K562 (cell line): ENCODE measurements around the gene CFAP70. TPM values are rescaled to one million over a fixed set of nuclear protein-coding genes. Genes with fewer than 3 reads are reported as not detected.

Source experiments
- ATF2 ChIP-seq: sonication (generic); formaldehyde crosslinking; IDR thresholded peaks from 2 replicates; pipeline ENCODE4 v1.8.1; 2022; ENCODE audit warnings: missing genetic modification reagents
- BDP1 ChIP-seq: IDR thresholded peaks from 3 replicates; pipeline ENCODE4 v1.6.1; 2011; ENCODE audit not compliant: insufficient read length, insufficient read depth
- CSDE1 ChIP-seq, 2 experiments: fragments of 450-650 bp; IDR thresholded peaks; 2 replicates each; pipeline ENCODE4 v1.6.1; 2016; ENCODE audit warnings: mild to moderate bottlenecking in 1 of 2
- CTCFL ChIP-seq: IDR thresholded peaks from 2 replicates; pipeline ENCODE4 v1.6.1; 2011; ENCODE audit warnings: borderline replicate concordance, low read depth, mild to moderate bottlenecking, moderate library complexity, low read length; ENCODE audit not compliant: insufficient read depth, poor library complexity, severe bottlenecking
- GATA2 ChIP-seq: sonication (generic); formaldehyde crosslinking; IDR thresholded peaks from 2 replicates; pipeline ENCODE4 v1.4.0; 2020; ENCODE audit warnings: mild to moderate bottlenecking, missing genetic modification reagents
- GATAD2B ChIP-seq: fragments of 450-650 bp; IDR thresholded peaks from 2 replicates; pipeline ENCODE4 v1.6.1; 2017; ENCODE audit warnings: mild to moderate bottlenecking, borderline replicate concordance
- HLTF ChIP-seq: fragments of 450-650 bp; IDR thresholded peaks from 2 replicates; pipeline ENCODE4 v1.6.1; 2016
- KLF10 ChIP-seq: fragments of 250-450 bp; sonication (Bioruptor Pico); IDR thresholded peaks from 2 replicates; pipeline ENCODE4 v1.6.1; 2021; ENCODE audit warnings: matching md5 sums
- MCM7 ChIP-seq, 2 experiments: fragments of 450-650 bp; IDR thresholded peaks; 2 replicates each; pipeline ENCODE4 v1.6.1; 2016 to 2018
- NELFE ChIP-seq: IDR thresholded peaks from 2 replicates; pipeline ENCODE4 v1.6.1; 2011; ENCODE audit warnings: mild to moderate bottlenecking; ENCODE audit not compliant: insufficient read depth, insufficient read length
- NFE2L1 ChIP-seq: fragments of 450-650 bp; IDR thresholded peaks from 2 replicates; pipeline ENCODE4 v1.6.1; 2016; ENCODE audit warnings: missing genetic modification characterization, low read depth, mild to moderate bottlenecking, missing compliant biosample characterization, moderate library complexity, borderline replicate concordance
- POLR2G ChIP-seq: fragments of 200-400 bp; formaldehyde crosslinking; IDR thresholded peaks from 2 replicates; pipeline ENCODE4 v1.6.1; 2017; ENCODE audit warnings: low read depth, mild to moderate bottlenecking, antibody characterized with exemption, low read length, moderate library complexity
- RBM15 ChIP-seq: fragments of 200-400 bp; formaldehyde crosslinking; IDR thresholded peaks from 2 replicates; pipeline ENCODE4 v1.6.1; 2018; ENCODE audit warnings: mild to moderate bottlenecking, low read length, moderate library complexity; ENCODE audit not compliant: insufficient read depth
- RBM17 ChIP-seq: fragments of 200-400 bp; formaldehyde crosslinking; IDR thresholded peaks from 2 replicates; pipeline ENCODE4 v1.6.1; 2017; ENCODE audit warnings: low read depth, mild to moderate bottlenecking, low read length, borderline replicate concordance
- SNAPC5 ChIP-seq: fragments of 250-450 bp; sonication (Bioruptor Pico); IDR thresholded peaks from 2 replicates; pipeline ENCODE4 v1.8.0; 2021; ENCODE audit warnings: moderate library complexity, mild to moderate bottlenecking, inconsistent platforms
- TBL1XR1 ChIP-seq, 2 experiments: IDR thresholded peaks; 2 replicates each; pipeline ENCODE4 v1.6.1; 2012; ENCODE audit warnings: improper control_type of control experiment in 2 of 2, low read length in 2 of 2, mild to moderate bottlenecking in 1 of 2
- TBP ChIP-seq: optimal IDR thresholded peaks from 2 replicates; pipeline ENCODE3; 2011; ENCODE audit warnings: low read depth, low read length, improper control_type of control experiment
- ZNF165 ChIP-seq: fragments of 250-450 bp; sonication (Bioruptor Pico); IDR thresholded peaks from 2 replicates; pipeline ENCODE4 v1.4.0; 2020; ENCODE audit warnings: borderline replicate concordance
- polyA plus RNA-seq, 8 experiments: library from polyadenylated mRNA; depleted of rRNA in 4 of 8; stranded (reverse) in 5 of 8; unstranded in 3 of 8; fragments of >200 nt; fragmentation: Nextera tagmentation in 2 of 8; fragmentation: Illumina TruSeq in 1 of 8; extraction: Ambion mirVana in 2 of 8; extraction: Trizol in 1 of 8; gene quantifications; 2 replicates each; pipeline versions ENCODE4 v1.2.1 to v1.2.3, GENCODE V29; 2011 to 2014; ENCODE audit warnings: inconsistent platforms in 1 of 8, missing spikeins in 1 of 8
- total RNA-seq, 7 experiments: library from RNA; depleted of rRNA in 6 of 7; stranded (reverse); fragments of >200 nt in 6 of 7; fragmentation: Illumina TruSeq in 2 of 7; extraction: Trizol in 2 of 7; gene quantifications; 2 replicates each; pipeline versions ENCODE4 v1.2.1 to v1.2.3, GENCODE V29; 2011 to 2021; ENCODE audit warnings: low replicate concordance in 1 of 7
- TF ChIP-seq, protein P1 (sequence below): sonication (generic); formaldehyde crosslinking; IDR thresholded peaks from 2 replicates; pipeline ENCODE4 v1.9.0; 2022; ENCODE audit warnings: mild to moderate bottlenecking, missing genetic modification reagents
- TF ChIP-seq, protein P2 (sequence below): fragments of 250-450 bp; sonication (Bioruptor Pico); IDR thresholded peaks from 2 replicates; pipeline ENCODE4 v1.5.0; 2021; ENCODE audit warnings: mild to moderate bottlenecking, moderate library complexity

Gene CFAP70
- total and polyA plus RNA-seq, 9 of the 15 experiments (the other 6 are each of a cell fraction or from before 2014, with no cell fraction given): 0.27 to 1.6 (median 0.86) TPM

- TF ChIP-seq CTCFL: no peak
- no peak for TF ChIP-seq RBM17
- no peak for TF ChIP-seq NFE2L1 (tag)
- TF ChIP-seq ZNF165 (CRISPR knock-in tag): no peak
- TF ChIP-seq ATF2: no peak
- peak; percentile 99 for TF ChIP-seq POLR2G
- TF ChIP-seq RBM15: no peak
- TF ChIP-seq TBL1XR1 (IDR thresholded peaks at IDR 0.05; ENCODE audit: low read length in 2 of 2): peak; percentile 13 to 46; a peak in 2 of 4 replicates
- no peak for TF ChIP-seq KLF10
- no peak for TF ChIP-seq GATA2
- TF ChIP-seq CSDE1 (IDR thresholded peaks at IDR 0.05): no peak; a peak in 2 of 4 replicates
- TF ChIP-seq BDP1: no peak
- peak; percentile 29 for TF ChIP-seq NELFE
- TF ChIP-seq SNAPC5 (CRISPR knock-in tag): no peak
- TF ChIP-seq MCM7 (IDR thresholded peaks at IDR 0.05): no peak
- peak; percentile 93 for TF ChIP-seq TBP
- peak; percentile 79; the same call in 1 of the 2 replicates for TF ChIP-seq HLTF
- 0 out of 2 replicates have a peak, but pooled peaks have one; percentile 25 for TF ChIP-seq GATAD2B
- TF ChIP-seq, protein P1, sequence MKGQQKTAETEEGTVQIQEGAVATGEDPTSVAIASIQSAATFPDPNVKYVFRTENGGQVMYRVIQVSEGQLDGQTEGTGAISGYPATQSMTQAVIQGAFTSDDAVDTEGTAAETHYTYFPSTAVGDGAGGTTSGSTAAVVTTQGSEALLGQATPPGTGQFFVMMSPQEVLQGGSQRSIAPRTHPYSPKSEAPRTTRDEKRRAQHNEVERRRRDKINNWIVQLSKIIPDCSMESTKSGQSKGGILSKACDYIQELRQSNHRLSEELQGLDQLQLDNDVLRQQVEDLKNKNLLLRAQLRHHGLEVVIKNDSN (CRISPR knock-in tag): peak; percentile 81
- TF ChIP-seq, protein P2, sequence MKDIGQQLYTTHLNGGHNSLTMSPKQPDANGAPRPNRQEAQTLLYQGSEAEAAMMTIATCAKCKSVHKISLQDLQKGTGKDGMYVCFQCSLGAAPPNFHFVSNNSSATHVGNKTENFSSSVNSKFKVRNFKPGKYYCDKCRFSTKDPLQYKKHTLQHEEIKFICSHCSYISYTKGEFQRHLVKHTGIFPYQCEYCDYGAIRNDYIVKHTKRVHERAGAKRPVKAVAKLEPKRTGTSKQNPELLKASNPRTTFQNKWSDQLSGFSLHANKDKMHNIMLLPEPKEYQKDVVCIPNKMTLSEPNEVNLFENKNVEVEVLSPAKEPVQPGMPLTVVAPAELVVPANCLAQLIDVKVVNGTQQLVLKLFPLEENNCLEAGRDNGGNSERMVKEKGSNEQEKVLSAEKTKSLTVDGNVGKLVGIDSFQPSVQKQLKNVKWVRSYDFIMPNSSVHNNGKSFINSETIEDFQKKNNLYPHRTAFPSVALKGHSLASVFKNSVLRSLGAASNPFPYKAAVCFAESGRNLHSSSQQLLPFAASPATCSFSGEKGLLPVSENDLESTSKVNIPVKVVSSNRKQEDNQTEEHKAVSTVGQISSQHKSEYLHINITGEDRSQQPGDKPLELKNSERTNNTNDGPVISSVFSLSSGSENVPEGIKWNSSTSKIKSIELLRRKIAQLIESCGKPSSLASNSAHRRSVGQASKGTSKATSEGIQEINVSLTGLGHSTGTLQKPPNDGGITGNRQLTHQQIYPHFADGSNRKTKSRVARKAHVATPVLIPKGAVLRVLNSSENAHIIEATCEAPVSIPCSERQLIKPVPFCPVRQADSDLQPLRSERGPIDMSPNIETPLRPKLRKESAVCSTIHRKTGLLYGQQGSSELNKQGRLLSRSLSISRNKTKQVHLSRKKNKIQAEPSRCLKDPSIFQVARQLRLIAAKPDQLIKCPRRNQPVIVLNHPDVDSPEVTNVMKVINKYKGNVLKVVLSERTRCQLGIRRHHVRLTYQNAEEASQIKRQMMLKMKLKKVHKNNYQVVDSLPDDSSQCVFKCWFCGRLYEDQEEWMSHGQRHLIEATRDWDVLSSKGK: no peak; the same call in 1 of the 2 replicates
Observed at GRCh38 chr10:73246646-73247508, 111.8 kb downstream of the CFAP70 start, which contains the start of gene DNAJC9 (continued).
